ENCODE measurements around the gene STS.

- TF ChIP-seq CEBPB (IDR thresholded peaks at IDR 0.05) (no peak), RAD21 (IDR thresholded peaks at IDR 0.05; ENCODE audit: low read depth) (no peak), USF1 (IDR thresholded peaks at IDR 0.05) (no peak)
- TF ChIP-seq, protein P1, sequence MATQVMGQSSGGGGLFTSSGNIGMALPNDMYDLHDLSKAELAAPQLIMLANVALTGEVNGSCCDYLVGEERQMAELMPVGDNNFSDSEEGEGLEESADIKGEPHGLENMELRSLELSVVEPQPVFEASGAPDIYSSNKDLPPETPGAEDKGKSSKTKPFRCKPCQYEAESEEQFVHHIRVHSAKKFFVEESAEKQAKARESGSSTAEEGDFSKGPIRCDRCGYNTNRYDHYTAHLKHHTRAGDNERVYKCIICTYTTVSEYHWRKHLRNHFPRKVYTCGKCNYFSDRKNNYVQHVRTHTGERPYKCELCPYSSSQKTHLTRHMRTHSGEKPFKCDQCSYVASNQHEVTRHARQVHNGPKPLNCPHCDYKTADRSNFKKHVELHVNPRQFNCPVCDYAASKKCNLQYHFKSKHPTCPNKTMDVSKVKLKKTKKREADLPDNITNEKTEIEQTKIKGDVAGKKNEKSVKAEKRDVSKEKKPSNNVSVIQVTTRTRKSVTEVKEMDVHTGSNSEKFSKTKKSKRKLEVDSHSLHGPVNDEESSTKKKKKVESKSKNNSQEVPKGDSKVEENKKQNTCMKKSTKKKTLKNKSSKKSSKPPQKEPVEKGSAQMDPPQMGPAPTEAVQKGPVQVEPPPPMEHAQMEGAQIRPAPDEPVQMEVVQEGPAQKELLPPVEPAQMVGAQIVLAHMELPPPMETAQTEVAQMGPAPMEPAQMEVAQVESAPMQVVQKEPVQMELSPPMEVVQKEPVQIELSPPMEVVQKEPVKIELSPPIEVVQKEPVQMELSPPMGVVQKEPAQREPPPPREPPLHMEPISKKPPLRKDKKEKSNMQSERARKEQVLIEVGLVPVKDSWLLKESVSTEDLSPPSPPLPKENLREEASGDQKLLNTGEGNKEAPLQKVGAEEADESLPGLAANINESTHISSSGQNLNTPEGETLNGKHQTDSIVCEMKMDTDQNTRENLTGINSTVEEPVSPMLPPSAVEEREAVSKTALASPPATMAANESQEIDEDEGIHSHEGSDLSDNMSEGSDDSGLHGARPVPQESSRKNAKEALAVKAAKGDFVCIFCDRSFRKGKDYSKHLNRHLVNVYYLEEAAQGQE (IDR thresholded peaks at IDR 0.05; ENCODE audit: low read depth) = no peak
- TF ChIP-seq, protein P2, sequence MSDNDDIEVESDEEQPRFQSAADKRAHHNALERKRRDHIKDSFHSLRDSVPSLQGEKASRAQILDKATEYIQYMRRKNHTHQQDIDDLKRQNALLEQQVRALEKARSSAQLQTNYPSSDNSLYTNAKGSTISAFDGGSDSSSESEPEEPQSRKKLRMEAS (IDR thresholded peaks at IDR 0.05) = no peak
These were observed 35.4 kb upstream of the STS start for GRCh38 chrX:7112071-7112470.
